Measurements from ENCODE around the gene ACKR2. TPM values are rescaled to one million over a fixed set of nuclear protein-coding genes. Genes with fewer than 3 reads are reported as not detected.

The ACKR2 gene
- total and polyA plus RNA-seq, 2 experiments from 2014 or later = 0.35 TPM; not detected in 1

DNA sequence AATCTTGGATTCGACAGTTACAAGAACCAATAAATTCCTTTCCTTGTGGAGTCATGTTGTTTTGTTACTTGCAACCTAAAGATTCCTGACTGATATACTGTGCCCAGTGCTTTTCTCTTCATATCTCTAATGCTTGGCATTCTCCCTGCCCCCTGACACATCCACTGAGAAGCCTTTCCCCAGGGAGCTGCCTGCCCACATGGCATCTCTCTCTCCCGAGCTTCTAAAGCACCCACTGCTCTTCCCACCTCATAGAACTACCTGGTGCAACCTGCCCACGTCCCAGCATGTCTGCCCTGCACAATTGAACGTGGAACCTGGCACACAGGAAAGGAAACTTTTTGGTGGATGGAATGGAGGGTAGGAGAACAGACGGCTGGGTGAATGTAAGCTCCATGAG is 59.6 kb downstream of the ACKR2 start:
- Histone ChIP-seq H3K36me3 (ENCODE audit: insufficient read depth) (no peaks in the 10 kb centered on the region), H4K20me1 (replicated peaks; ENCODE audit: insufficient read depth) (no peaks in the 10 kb centered on the region), H3K4me1 (ENCODE audit: insufficient read depth) (no peaks in the 10 kb centered on the region), H3K4me2 (no peak overlapping the region), H3K9me2 (ENCODE audit: insufficient read depth) (0 out of 2 replicates have a peak, but pooled peaks cover 11% of the 10 kb centered on the region), H3F3A (replicated peaks; ENCODE audit: low read depth) (no peaks in the 10 kb centered on the region), H3K27me3 (ENCODE audit: insufficient read depth) (no peaks in the 10 kb centered on the region), H3K27ac (ENCODE audit: low read depth) (no peak overlapping the region), H2AFZ (no peak overlapping the region), H3K4me3 (no peak overlapping the region), H3K79me2 (replicated peaks; ENCODE audit: insufficient read depth) (no peaks in the 10 kb centered on the region)
- Mint-ChIP-seq H3K36me3 (ENCODE audit: low read depth) (no peaks in the 10 kb centered on the region), H3K27ac (no peak overlapping the region), H3K27me3 (ENCODE audit: insufficient read depth, low read depth, poor library complexity) (peaks cover 11% of the 10 kb centered on the region), H3K4me3 (no peak overlapping the region), H3K4me1 (no peaks in the 10 kb centered on the region), H3K9me3 (no peaks in the 10 kb centered on the region; the same call in 2 of the 3 replicates)
- TF ChIP-seq JUNB (IDR thresholded peaks at IDR 0.05; ENCODE audit: unreplicated experiment) (no peak), CREB1 (CRISPR knock-in tag; IDR thresholded peaks at IDR 0.05; ENCODE audit: low read depth) (no peak), EZH2phosphoT487 (IDR thresholded peaks at IDR 0.05; ENCODE audit: unreplicated experiment) (no peak), POLR2AphosphoS5 (IDR thresholded peaks at IDR 0.05; ENCODE audit: low read depth) (no peak), ZNF114 (CRISPR knock-in tag; IDR thresholded peaks at IDR 0.05) (no peak), REST (IDR thresholded peaks at IDR 0.05; ENCODE audit: unreplicated experiment) (no peak), ZNF331 (CRISPR knock-in tag; IDR thresholded peaks at IDR 0.05; ENCODE audit: low read depth) (no peak)
- TF ChIP-seq, protein P1, sequence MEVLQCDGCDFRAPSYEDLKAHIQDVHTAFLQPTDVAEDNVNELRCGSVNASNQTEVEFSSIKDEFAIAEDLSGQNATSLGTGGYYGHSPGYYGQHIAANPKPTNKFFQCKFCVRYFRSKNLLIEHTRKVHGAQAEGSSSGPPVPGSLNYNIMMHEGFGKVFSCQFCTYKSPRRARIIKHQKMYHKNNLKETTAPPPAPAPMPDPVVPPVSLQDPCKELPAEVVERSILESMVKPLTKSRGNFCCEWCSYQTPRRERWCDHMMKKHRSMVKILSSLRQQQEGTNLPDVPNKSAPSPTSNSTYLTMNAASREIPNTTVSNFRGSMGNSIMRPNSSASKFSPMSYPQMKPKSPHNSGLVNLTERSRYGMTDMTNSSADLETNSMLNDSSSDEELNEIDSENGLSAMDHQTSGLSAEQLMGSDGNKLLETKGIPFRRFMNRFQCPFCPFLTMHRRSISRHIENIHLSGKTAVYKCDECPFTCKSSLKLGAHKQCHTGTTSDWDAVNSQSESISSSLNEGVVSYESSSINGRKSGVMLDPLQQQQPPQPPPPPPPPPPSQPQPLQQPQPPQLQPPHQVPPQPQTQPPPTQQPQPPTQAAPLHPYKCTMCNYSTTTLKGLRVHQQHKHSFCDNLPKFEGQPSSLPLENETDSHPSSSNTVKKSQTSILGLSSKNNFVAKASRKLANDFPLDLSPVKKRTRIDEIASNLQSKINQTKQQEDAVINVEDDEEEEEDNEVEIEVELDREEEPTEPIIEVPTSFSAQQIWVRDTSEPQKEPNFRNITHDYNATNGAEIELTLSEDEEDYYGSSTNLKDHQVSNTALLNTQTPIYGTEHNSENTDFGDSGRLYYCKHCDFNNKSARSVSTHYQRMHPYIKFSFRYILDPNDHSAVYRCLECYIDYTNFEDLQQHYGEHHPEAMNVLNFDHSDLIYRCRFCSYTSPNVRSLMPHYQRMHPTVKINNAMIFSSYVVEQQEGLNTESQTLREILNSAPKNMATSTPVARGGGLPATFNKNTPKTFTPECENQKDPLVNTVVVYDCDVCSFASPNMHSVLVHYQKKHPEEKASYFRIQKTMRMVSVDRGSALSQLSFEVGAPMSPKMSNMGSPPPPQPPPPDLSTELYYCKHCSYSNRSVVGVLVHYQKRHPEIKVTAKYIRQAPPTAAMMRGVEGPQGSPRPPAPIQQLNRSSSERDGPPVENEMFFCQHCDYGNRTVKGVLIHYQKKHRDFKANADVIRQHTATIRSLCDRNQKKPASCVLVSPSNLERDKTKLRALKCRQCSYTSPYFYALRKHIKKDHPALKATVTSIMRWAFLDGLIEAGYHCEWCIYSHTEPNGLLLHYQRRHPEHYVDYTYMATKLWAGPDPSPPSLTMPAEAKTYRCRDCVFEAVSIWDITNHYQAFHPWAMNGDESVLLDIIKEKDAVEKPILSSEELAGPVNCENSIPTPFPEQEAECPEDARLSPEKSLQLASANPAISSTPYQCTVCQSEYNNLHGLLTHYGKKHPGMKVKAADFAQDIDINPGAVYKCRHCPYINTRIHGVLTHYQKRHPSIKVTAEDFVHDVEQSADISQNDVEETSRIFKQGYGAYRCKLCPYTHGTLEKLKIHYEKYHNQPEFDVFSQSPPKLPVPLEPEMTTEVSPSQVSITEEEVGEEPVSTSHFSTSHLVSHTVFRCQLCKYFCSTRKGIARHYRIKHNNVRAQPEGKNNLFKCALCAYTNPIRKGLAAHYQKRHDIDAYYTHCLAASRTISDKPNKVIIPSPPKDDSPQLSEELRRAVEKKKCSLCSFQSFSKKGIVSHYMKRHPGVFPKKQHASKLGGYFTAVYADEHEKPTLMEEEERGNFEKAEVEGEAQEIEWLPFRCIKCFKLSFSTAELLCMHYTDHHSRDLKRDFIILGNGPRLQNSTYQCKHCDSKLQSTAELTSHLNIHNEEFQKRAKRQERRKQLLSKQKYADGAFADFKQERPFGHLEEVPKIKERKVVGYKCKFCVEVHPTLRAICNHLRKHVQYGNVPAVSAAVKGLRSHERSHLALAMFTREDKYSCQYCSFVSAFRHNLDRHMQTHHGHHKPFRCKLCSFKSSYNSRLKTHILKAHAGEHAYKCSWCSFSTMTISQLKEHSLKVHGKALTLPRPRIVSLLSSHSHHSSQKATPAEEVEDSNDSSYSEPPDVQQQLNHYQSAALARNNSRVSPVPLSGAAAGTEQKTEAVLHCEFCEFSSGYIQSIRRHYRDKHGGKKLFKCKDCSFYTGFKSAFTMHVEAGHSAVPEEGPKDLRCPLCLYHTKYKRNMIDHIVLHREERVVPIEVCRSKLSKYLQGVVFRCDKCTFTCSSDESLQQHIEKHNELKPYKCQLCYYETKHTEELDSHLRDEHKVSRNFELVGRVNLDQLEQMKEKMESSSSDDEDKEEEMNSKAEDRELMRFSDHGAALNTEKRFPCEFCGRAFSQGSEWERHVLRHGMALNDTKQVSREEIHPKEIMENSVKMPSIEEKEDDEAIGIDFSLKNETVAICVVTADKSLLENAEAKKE (CRISPR knock-in tag; IDR thresholded peaks at IDR 0.05) = no peak
- no peak for DNase-seq (ENCODE audit: low spot score)
- ATAC-seq = no peak

Measured in GM23338 (cell line).